Neural progenitor cell (in vitro differentiated cells): Measurements from ENCODE around the gene RXRG. TPM values are rescaled to one million over a fixed set of nuclear protein-coding genes. Genes with fewer than 3 reads are reported as not detected.

Experiments used
- DNase-seq: peaks from one replicate; pipeline ENCODE4 v3.0.0-alpha.2; 2016; ENCODE audit warnings: low spot score
- H2AFZ ChIP-seq: fragments of 200-600 bp; sonication (generic); replicated peaks from 2 replicates; pipeline ENCODE4 v1.6.1; 2016; ENCODE audit warnings: antibody characterized with exemption
- H3F3A ChIP-seq: fragments of 200-600 bp; sonication (generic); 2 replicates; pipeline ENCODE4 v1.6.1; 2016; ENCODE audit warnings: antibody characterized with exemption, low read depth
- H3K27ac ChIP-seq: fragments of 200-600 bp; sonication (generic); 2 replicates; pipeline ENCODE4 v1.5.1; 2016; ENCODE audit warnings: mild to moderate bottlenecking
- H3K27me3 ChIP-seq: fragments of 200-600 bp; sonication (generic); 2 replicates; pipeline ENCODE4 v1.6.1; 2016; ENCODE audit warnings: mild to moderate bottlenecking, moderate library complexity
- H3K36me3 ChIP-seq: fragments of 200-600 bp; sonication (generic); 2 replicates; pipeline ENCODE4 v1.5.1; 2016
- H3K4me1 ChIP-seq: fragments of 200-600 bp; sonication (generic); 2 replicates; pipeline ENCODE4 v1.6.1; 2016; ENCODE audit warnings: mixed run types
- H3K4me2 ChIP-seq: fragments of 200-600 bp; sonication (generic); 2 replicates; pipeline ENCODE4 v1.6.1; 2016
- H3K4me3 ChIP-seq: fragments of 200-600 bp; sonication (generic); 2 replicates; pipeline ENCODE4 v1.5.1; 2016
- H3K79me2 ChIP-seq: fragments of 200-600 bp; sonication (generic); 2 replicates; pipeline ENCODE4 v1.6.1; 2016; ENCODE audit warnings: low read depth
- H3K9ac ChIP-seq: fragments of 200-600 bp; sonication (generic); 2 replicates; pipeline ENCODE4 v1.6.1; 2016
- H3K9me3 ChIP-seq: fragments of 200-600 bp; sonication (generic); 2 replicates; pipeline ENCODE4 v1.5.1; 2016; ENCODE audit warnings: low read depth
- H4K20me1 ChIP-seq: fragments of 200-600 bp; sonication (generic); 2 replicates; pipeline ENCODE4 v1.6.1; 2016; ENCODE audit warnings: low read depth
- H3K27ac Mint-ChIP-seq: 3 replicates; pipeline ENCODE4 v1.8.0; 2021; ENCODE audit warnings: mixed read lengths
- H3K27me3 Mint-ChIP-seq: 2 replicates; pipeline ENCODE4 v1.8.0; 2022; ENCODE audit warnings: low read depth, mild to moderate bottlenecking, inconsistent platforms, moderate library complexity, mixed read lengths; ENCODE audit not compliant: insufficient read depth
- H3K36me3 Mint-ChIP-seq: 3 replicates; pipeline ENCODE4 v1.8.0; 2021; ENCODE audit warnings: mixed read lengths
- H3K4me1 Mint-ChIP-seq: 3 replicates; pipeline ENCODE4 v1.8.0; 2021; ENCODE audit warnings: mixed read lengths
- H3K4me3 Mint-ChIP-seq: 3 replicates; pipeline ENCODE4 v1.8.0; 2021; ENCODE audit warnings: mild to moderate bottlenecking, moderate library complexity, mixed read lengths
- H3K9me3 Mint-ChIP-seq: 3 replicates; pipeline ENCODE4 v1.8.0; 2020; ENCODE audit warnings: mixed read lengths
- CTCF ChIP-seq: fragments of 200-600 bp; sonication (generic); IDR thresholded peaks from 2 replicates; pipeline ENCODE4 v1.5.1; 2017; ENCODE audit warnings: antibody characterized with exemption, mild to moderate bottlenecking
- EZH2 ChIP-seq: fragments of 200-600 bp; sonication (generic); IDR thresholded peaks from 2 replicates; pipeline ENCODE4 v1.6.1; 2017; ENCODE audit warnings: antibody characterized with exemption, mild to moderate bottlenecking, moderate library complexity
- EZH2phosphoT487 ChIP-seq: fragments of 200-600 bp; sonication (generic); IDR thresholded peaks from 2 replicates; pipeline ENCODE4 v1.6.1; 2017; ENCODE audit warnings: antibody characterized with exemption
- total RNA-seq: library from RNA; depleted of rRNA; stranded (reverse); fragments of >200 nt; gene quantifications from 2 replicates; pipeline ENCODE4 v1.2.3, GENCODE V29; 2015; ENCODE audit warnings: low replicate concordance

Gene RXRG
- total RNA-seq, 1 donor from 2014 or later: not detected

- H3K36me3 Mint-ChIP-seq: no peaks in the 10 kb centered on the region
- peaks cover 9% of the 10 kb centered on the region for H3K4me1 Mint-ChIP-seq
- peaks cover 10% of the 10 kb centered on the region for H3K27me3 Mint-ChIP-seq
- Histone ChIP-seq H3K79me2 (no peaks in the 10 kb centered on the region), H3K9me3 (no peaks in the 10 kb centered on the region), H3K9ac (no peak overlapping the region), H2AFZ (no peak overlapping the region), H3K36me3 (no peaks in the 10 kb centered on the region), H3K27ac (no peak overlapping the region), H3F3A (no peaks in the 10 kb centered on the region), H4K20me1 (no peaks in the 10 kb centered on the region), H3K4me1 (peaks cover 4% of the 10 kb centered on the region), H3K27me3 (no peaks in the 10 kb centered on the region), H3K4me3 (no peak overlapping the region), H3K4me2 (no peak overlapping the region)
- no peaks in the 10 kb centered on the region for H3K9me3 Mint-ChIP-seq
- TF ChIP-seq EZH2 (no peak), CTCF (no peak), EZH2phosphoT487 (no peak)
- DNase-seq: no peak
- no peak overlapping the region for H3K4me3 Mint-ChIP-seq
- no peak overlapping the region for H3K27ac Mint-ChIP-seq
Measured at GRCh38 chr1:165487921-165488320, 43.0 kb upstream of the RXRG start.

GRCh38 chr1:165486663-165487062 is 41.7 kb upstream of the RXRG start:
- H3K36me3 ChIP-seq: no peaks in the 10 kb centered on the region
- no peak overlapping the region for H3K4me3 Mint-ChIP-seq
- no peak for DNase-seq
- H3K4me3 ChIP-seq: no peak overlapping the region
- TF ChIP-seq CTCF (no peak), EZH2phosphoT487 (no peak), EZH2 (no peak)
- no peaks in the 10 kb centered on the region for H3K9me3 Mint-ChIP-seq
- no peaks in the 10 kb centered on the region for H3K27me3 ChIP-seq
- H3K27ac ChIP-seq: no peak overlapping the region
- no peaks in the 10 kb centered on the region for H4K20me1 ChIP-seq
- H3K4me1 ChIP-seq: no peaks in the 10 kb centered on the region
- peaks cover 14% of the 10 kb centered on the region for H3K27me3 Mint-ChIP-seq
- H3K9me3 ChIP-seq: no peaks in the 10 kb centered on the region
- H3K4me1 Mint-ChIP-seq: peaks cover 13% of the 10 kb centered on the region
- no peak overlapping the region for H3K27ac Mint-ChIP-seq
- no peaks in the 10 kb centered on the region for H3K79me2 ChIP-seq
- H3K9ac ChIP-seq: no peak overlapping the region
- H2AFZ ChIP-seq: no peak overlapping the region
- H3K4me2 ChIP-seq: no peak overlapping the region
- no peaks in the 10 kb centered on the region for H3K36me3 Mint-ChIP-seq
- no peaks in the 10 kb centered on the region for H3F3A ChIP-seq

GRCh38 chr1:165485716-165486115 is 40.8 kb upstream of the RXRG start:
- H3K36me3 Mint-ChIP-seq: no peaks in the 10 kb centered on the region
- peaks cover 8% of the 10 kb centered on the region for H3K27me3 Mint-ChIP-seq
- Histone ChIP-seq H3K27ac (no peak overlapping the region), H3K4me2 (no peak overlapping the region), H2AFZ (no peak overlapping the region), H4K20me1 (no peaks in the 10 kb centered on the region), H3K27me3 (no peaks in the 10 kb centered on the region), H3K9me3 (no peaks in the 10 kb centered on the region), H3F3A (no peaks in the 10 kb centered on the region), H3K4me1 (no peaks in the 10 kb centered on the region), H3K79me2 (no peaks in the 10 kb centered on the region), H3K36me3 (no peaks in the 10 kb centered on the region), H3K4me3 (no peak overlapping the region), H3K9ac (no peak overlapping the region)
- H3K4me3 Mint-ChIP-seq: no peak overlapping the region
- DNase-seq: no peak
- H3K27ac Mint-ChIP-seq: no peak overlapping the region
- H3K4me1 Mint-ChIP-seq: peaks cover 13% of the 10 kb centered on the region
- no peaks in the 10 kb centered on the region for H3K9me3 Mint-ChIP-seq
- no peak for TF ChIP-seq EZH2
- TF ChIP-seq CTCF: no peak
- TF ChIP-seq EZH2phosphoT487: no peak

- no peaks in the 10 kb centered on the region for H3K4me1 ChIP-seq
- H3K9ac ChIP-seq: no peak overlapping the region
- H3K4me1 Mint-ChIP-seq: peaks cover 13% of the 10 kb centered on the region
Measured at GRCh38 chr1:165484532-165484931, 39.6 kb upstream of the RXRG start.

More at GRCh38 chr1:165484532-165484931, 39.6 kb upstream of the RXRG start:
- no peak overlapping the region for H3K27ac ChIP-seq
- no peak overlapping the region for H3K4me2 ChIP-seq
- Mint-ChIP-seq H3K9me3 (peaks cover 2% of the 10 kb centered on the region), H3K27me3 (peaks cover 10% of the 10 kb centered on the region), H3K27ac (no peak overlapping the region), H3K4me3 (no peak overlapping the region), H3K36me3 (no peaks in the 10 kb centered on the region)
- H3K27me3 ChIP-seq: no peaks in the 10 kb centered on the region
- H3K79me2 ChIP-seq: no peaks in the 10 kb centered on the region
- no peak for DNase-seq
- H3K9me3 ChIP-seq: no peaks in the 10 kb centered on the region
- no peaks in the 10 kb centered on the region for H3F3A ChIP-seq
- H4K20me1 ChIP-seq: no peaks in the 10 kb centered on the region
- no peak overlapping the region for H3K4me3 ChIP-seq
- H2AFZ ChIP-seq: no peak overlapping the region
- H3K36me3 ChIP-seq: no peaks in the 10 kb centered on the region
- TF ChIP-seq EZH2: no peak
- no peak for TF ChIP-seq CTCF
- no peak for TF ChIP-seq EZH2phosphoT487
